HCT116 (cell line): ENCODE data around the gene FGGY.

Experiments
- CBX3 ChIP-seq: IDR thresholded peaks from 2 replicates; pipeline ENCODE4 v1.6.1; 2012; ENCODE audit warnings: low read depth
- CEBPB ChIP-seq: IDR thresholded peaks from 2 replicates; pipeline ENCODE4 v1.6.1; 2012; ENCODE audit warnings: low read depth
- CTCF ChIP-seq, 3 experiments: fragments of 200-600 bp in 1 of 3; sonication (generic) in 1 of 3; IDR thresholded peaks in 2 of 3; conservative IDR thresholded peaks in 1 of 3; 2 replicates each; pipeline ENCODE4 v1.5.1; 2012 to 2017; ENCODE audit warnings: low read depth in 2 of 3, low read length in 2 of 3, antibody characterized with exemption in 1 of 3, borderline replicate concordance in 1 of 3, control low read depth in 1 of 3, mild to moderate bottlenecking in 1 of 3, mixed read lengths in 1 of 3, mixed run types in 1 of 3, moderate library complexity in 1 of 3; ENCODE audit not compliant: insufficient read depth in 1 of 3
- EZH2phosphoT487 ChIP-seq: fragments of 200-600 bp; IDR thresholded peaks from 2 replicates; pipeline ENCODE4 v1.6.1; 2018; ENCODE audit warnings: antibody characterized with exemption, borderline replicate concordance
- JUND ChIP-seq: IDR thresholded peaks from 2 replicates; pipeline ENCODE4 v1.6.1; 2012
- MAX ChIP-seq: IDR thresholded peaks from 2 replicates; pipeline ENCODE4 v1.6.1; 2012
- POLR2A ChIP-seq: IDR thresholded peaks from 2 replicates; pipeline ENCODE4 v1.7.0; 2011; ENCODE audit warnings: borderline replicate concordance; ENCODE audit not compliant: insufficient read depth, insufficient read length; ENCODE audit errors: extremely low read depth
- POLR2AphosphoS5 ChIP-seq: IDR thresholded peaks from 2 replicates; pipeline ENCODE4 v1.6.1; 2011; ENCODE audit warnings: mild to moderate bottlenecking, low read depth, low read length, moderate library complexity
- REST ChIP-seq: IDR thresholded peaks from 2 replicates; pipeline ENCODE4 v1.6.1; 2012; ENCODE audit warnings: low read depth
- SP1 ChIP-seq: IDR thresholded peaks from 2 replicates; pipeline ENCODE4 v1.6.1; 2012; ENCODE audit warnings: low read depth
- ZBTB33 ChIP-seq: IDR thresholded peaks from 2 replicates; pipeline ENCODE4 v1.6.1; 2011; ENCODE audit warnings: mild to moderate bottlenecking, low read length, moderate library complexity; ENCODE audit not compliant: insufficient replicate concordance; ENCODE audit errors: extremely low read depth
- ZNF274 ChIP-seq: fragments of 200-500 bp; sonication (Bioruptor generic); IDR thresholded peaks from 2 replicates; pipeline ENCODE4 v1.6.1; 2014; ENCODE audit warnings: mild to moderate bottlenecking, low read depth, low read length, inconsistent platforms

- TF ChIP-seq POLR2AphosphoS5 (no peak), POLR2A (no peak), CTCF (IDR thresholded peaks at IDR 0.05 in 2 of 3, conservative IDR thresholded peaks at IDR 0.05 in 1 of 3; ENCODE audit: borderline replicate concordance in 1 of 3, insufficient read depth in 1 of 3, low read depth in 2 of 3, low read length in 2 of 3) (no peak), MAX (no peak), SP1 (no peak), ZBTB33 (no peak), EZH2phosphoT487 (no peak), CEBPB (no peak), CBX3 (no peak), REST (no peak), JUND (no peak), ZNF274 (no peak)
These were observed 94.6 kb downstream of the FGGY start for GRCh38 chr1:59391212-59392179.
